GM23248 (cell line): ENCODE results near the gene CEP192. TPM values are rescaled to one million over a fixed set of nuclear protein-coding genes. Genes with fewer than 3 reads are reported as not detected.

ENCODE experiments used
- DNase-seq: peaks from one replicate; pipeline ENCODE4 v3.0.0-alpha.2; 2015
- H2AFZ ChIP-seq: fragments of 200-600 bp; sonication (generic); 2 replicates; pipeline ENCODE4 v1.6.1; 2016; ENCODE audit warnings: antibody characterized with exemption
- H3F3A ChIP-seq: fragments of 200-600 bp; sonication (generic); 2 replicates; pipeline ENCODE4 v1.6.1; 2016; ENCODE audit warnings: mild to moderate bottlenecking, antibody characterized with exemption, mixed run types; ENCODE audit not compliant: insufficient read depth
- H3K27ac ChIP-seq: fragments of 200-600 bp; sonication (generic); 2 replicates; pipeline ENCODE4 v1.5.1; 2016; ENCODE audit warnings: mild to moderate bottlenecking
- H3K27me3 ChIP-seq: fragments of 200-600 bp; sonication (generic); replicated peaks from 2 replicates; pipeline ENCODE4 v1.6.1; 2016; ENCODE audit warnings: mild to moderate bottlenecking; ENCODE audit not compliant: insufficient read depth
- H3K36me3 ChIP-seq: fragments of 200-600 bp; sonication (generic); 2 replicates; pipeline ENCODE4 v1.6.1; 2016; ENCODE audit warnings: low read depth, mild to moderate bottlenecking
- H3K4me1 ChIP-seq: fragments of 200-600 bp; sonication (generic); 2 replicates; pipeline ENCODE4 v1.6.1; 2016; ENCODE audit warnings: mild to moderate bottlenecking; ENCODE audit not compliant: insufficient read depth
- H3K4me2 ChIP-seq: fragments of 200-600 bp; sonication (generic); one replicate; pipeline ENCODE4 v1.6.1; 2016; ENCODE audit warnings: mild to moderate bottlenecking; ENCODE audit not compliant: unreplicated experiment
- H3K4me3 ChIP-seq: fragments of 200-600 bp; sonication (generic); 2 replicates; pipeline ENCODE4 v1.5.1; 2016; ENCODE audit warnings: mild to moderate bottlenecking
- H3K79me2 ChIP-seq: fragments of 200-600 bp; sonication (generic); 2 replicates; pipeline ENCODE4 v1.6.1; 2016; ENCODE audit warnings: mild to moderate bottlenecking; ENCODE audit not compliant: insufficient read depth
- H3K9ac ChIP-seq: fragments of 200-600 bp; sonication (generic); 2 replicates; pipeline ENCODE4 v1.6.1; 2016; ENCODE audit warnings: mild to moderate bottlenecking
- H3K9me2 ChIP-seq: fragments of 200-600 bp; sonication (generic); 2 replicates; pipeline ENCODE4 v1.6.1; 2016; ENCODE audit warnings: mixed run types, mild to moderate bottlenecking, moderate library complexity; ENCODE audit not compliant: insufficient read depth
- H3K9me3 ChIP-seq: fragments of 200-600 bp; sonication (generic); one replicate; pipeline ENCODE4 v1.6.1; 2017; ENCODE audit warnings: low read depth
- H4K20me1 ChIP-seq: fragments of 200-600 bp; sonication (generic); 2 replicates; pipeline ENCODE4 v1.6.0; 2016; ENCODE audit not compliant: insufficient read depth
- EZH2 ChIP-seq: fragments of 200-600 bp; sonication (generic); IDR thresholded peaks from 2 replicates; pipeline ENCODE4 v1.6.1; 2018; ENCODE audit warnings: antibody characterized with exemption, mild to moderate bottlenecking; ENCODE audit not compliant: insufficient read depth, poor library complexity, severe bottlenecking
- EZH2phosphoT487 ChIP-seq: fragments of 200-600 bp; sonication (generic); IDR thresholded peaks from 2 replicates; pipeline ENCODE4 v1.6.1; 2018; ENCODE audit warnings: antibody characterized with exemption, moderate library complexity, mild to moderate bottlenecking, low read depth; ENCODE audit not compliant: insufficient read depth
- WGBS, 2 experiments: methylation state at CpG; one replicate each; pipeline ENCODE4 v1.1.6; 2015 to 2017; ENCODE audit warnings: low lambda C conversion rate in 2 of 2, low coverage in 1 of 2; ENCODE audit errors: missing lambda C conversion rate in 2 of 2; 5-methylcytosine and 5-hydroxymethylcytosine counted together
- in situ Hi-C: fragments of 300-500 bp; cut with MboI; formaldehyde crosslinking; loops from 2 replicates; pipeline ENCODE4 v1.15.0; 2020
- polyA plus RNA-seq: library from polyadenylated mRNA; unstranded; fragments of >200 nt; fragmentation: Nextera tagmentation; extraction: Ambion mirVana; gene quantifications from 2 replicates; pipeline ENCODE4 v1.2.1, GENCODE V29; 2016
- total RNA-seq: library from RNA; depleted of rRNA; stranded (reverse); fragments of >200 nt; shearing (Covaris generic); gene quantifications from 2 replicates; pipeline ENCODE4 v1.2.3, GENCODE V29; 2014

CEP192 gene
- total and polyA plus RNA-seq, 2 experiments from 2014 or later = 7.4 to 21.5 TPM

GRCh38 chr18:12989397-12990122, 1.6 kb upstream of the CEP192 start:
- Histone ChIP-seq H3K4me3 (no peak overlapping the region), H3K9me2 (no peaks in the 10 kb centered on the region), H3K4me1 (peaks cover 12% of the 10 kb centered on the region), H2AFZ (no peak overlapping the region; the same call in 1 of the 2 replicates), H3K9ac (no peak overlapping the region), H3K27ac (no peak overlapping the region), H4K20me1 (no peaks in the 10 kb centered on the region), H3K79me2 (peaks cover 30% of the 10 kb centered on the region), H3K4me2 (no peak overlapping the region), H3K27me3 (no peaks in the 10 kb centered on the region), H3K36me3 (peaks cover 2% of the 10 kb centered on the region; the same call in 1 of the 2 replicates), H3F3A (peaks cover 40% of the 10 kb centered on the region), H3K9me3 (no peaks in the 10 kb centered on the region)
- in situ Hi-C loops = no loop called here
- 96 to 98% methylated on average over 8 of the region's 8 CpGs for WGBS, 2 experiments
- no peak for DNase-seq
- no peak for TF ChIP-seq EZH2
- no peak for TF ChIP-seq EZH2phosphoT487

GRCh38 chr18:12990123-12990475, 1.1 kb upstream of the CEP192 start:
- H3F3A ChIP-seq = peaks cover 40% of the 10 kb centered on the region
- H4K20me1 ChIP-seq = no peaks in the 10 kb centered on the region
- DNase-seq = no peak
- H3K27me3 ChIP-seq = no peaks in the 10 kb centered on the region
- H3K4me3 ChIP-seq = peak overlapping the region; percentile 93
- TF ChIP-seq EZH2 (no peak), EZH2phosphoT487 (no peak)
- peak overlapping the region; percentile 85 for H2AFZ ChIP-seq
- H3K9me3 ChIP-seq = no peaks in the 10 kb centered on the region
- peaks cover 12% of the 10 kb centered on the region for H3K4me1 ChIP-seq
- peak overlapping the region; percentile 79 for H3K4me2 ChIP-seq
- 48 to 52% methylated on average over 2 of the region's 2 CpGs for WGBS, 2 experiments
- in situ Hi-C loops = no loop called here
- no peaks in the 10 kb centered on the region; the same call in 1 of the 2 replicates for H3K36me3 ChIP-seq
- peak overlapping the region; percentile 81; the same call in 1 of the 2 replicates for H3K9ac ChIP-seq
- H3K9me2 ChIP-seq = no peaks in the 10 kb centered on the region
- peaks cover 36% of the 10 kb centered on the region for H3K79me2 ChIP-seq
- H3K27ac ChIP-seq = peak overlapping the region; percentile 62; the same call in 1 of the 2 replicates

- Histone ChIP-seq H3K9me2 (no peaks in the 10 kb centered on the region), H3K27me3 (no peaks in the 10 kb centered on the region), H3K27ac (peak overlapping the region; percentile 62), H3K36me3 (no peaks in the 10 kb centered on the region), H3K4me2 (peak overlapping the region; percentile 79), H3K4me3 (peak overlapping the region; percentile 93), H3K9me3 (no peaks in the 10 kb centered on the region), H4K20me1 (no peaks in the 10 kb centered on the region), H2AFZ (peak overlapping the region; percentile 85), H3F3A (peaks cover 40% of the 10 kb centered on the region), H3K79me2 (peaks cover 41% of the 10 kb centered on the region), H3K9ac (peak overlapping the region; percentile 81), H3K4me1 (peaks cover 12% of the 10 kb centered on the region)
- in situ Hi-C loops = no loop called here
- TF ChIP-seq EZH2 (no peak), EZH2phosphoT487 (no peak)
- no peak for DNase-seq
- WGBS, 2 experiments = 8 to 9% methylated on average over 11 of the region's 11 CpGs
Observed at GRCh38 chr18:12990641-12990966, 558 bp upstream of the CEP192 start.

GRCh38 chr18:12991821-12992179, 638 bp downstream of the CEP192 start:
- DNase-seq = peak; percentile 39
- 0% methylated on average over 7 of the region's 7 CpGs for WGBS, 2 experiments
- H3F3A ChIP-seq = peaks cover 40% of the 10 kb centered on the region
- H3K9ac ChIP-seq = peak overlapping the region; percentile 83
- H3K27ac ChIP-seq = peak overlapping the region; percentile 85
- peaks cover 12% of the 10 kb centered on the region for H3K4me1 ChIP-seq
- peak overlapping the region; percentile 93 for H3K4me3 ChIP-seq
- no peaks in the 10 kb centered on the region for H3K9me2 ChIP-seq
- peaks cover 53% of the 10 kb centered on the region for H3K79me2 ChIP-seq
- H2AFZ ChIP-seq = peak overlapping the region; percentile 93
- H4K20me1 ChIP-seq = no peaks in the 10 kb centered on the region
- in situ Hi-C loops = no loop called here
- peak overlapping the region; percentile 94 for H3K4me2 ChIP-seq
- no peaks in the 10 kb centered on the region for H3K36me3 ChIP-seq
- H3K9me3 ChIP-seq = no peaks in the 10 kb centered on the region
- TF ChIP-seq EZH2phosphoT487 = no peak
- TF ChIP-seq EZH2 = no peak
- no peaks in the 10 kb centered on the region for H3K27me3 ChIP-seq

GRCh38 chr18:12993439-12993838, 2.3 kb downstream of the CEP192 start:
- no peaks in the 10 kb centered on the region for H3K9me2 ChIP-seq
- no peak overlapping the region for H3K4me3 ChIP-seq
- in situ Hi-C loops = no loop called here
- peaks cover 39% of the 10 kb centered on the region for H3F3A ChIP-seq
- H3K9ac ChIP-seq = no peak overlapping the region
- no peak for TF ChIP-seq EZH2phosphoT487
- TF ChIP-seq EZH2 = no peak
- H3K9me3 ChIP-seq = no peaks in the 10 kb centered on the region
- no peak overlapping the region for H3K4me2 ChIP-seq
- no peak overlapping the region for H2AFZ ChIP-seq
- no peak for DNase-seq
- H3K79me2 ChIP-seq = peaks cover 69% of the 10 kb centered on the region
- H3K27me3 ChIP-seq = no peaks in the 10 kb centered on the region
- no peaks in the 10 kb centered on the region for H4K20me1 ChIP-seq
- no peak overlapping the region for H3K27ac ChIP-seq
- 60 to 76% methylated on average over 2 of the region's 2 CpGs for WGBS, 2 experiments
- H3K36me3 ChIP-seq = no peaks in the 10 kb centered on the region
- peaks cover 12% of the 10 kb centered on the region for H3K4me1 ChIP-seq
